ENCODE results near the gene CLCN5.
"Not testable (repeated sequence)": the region's sequence is repeated elsewhere in the genome, so short reads cannot be mapped to it uniquely, and the experiment has no call there.

Gene CLCN5

GRCh38 chrX:49995795-49996455 lies 73.5 kb downstream of the CLCN5 start:
- DNase-seq (ENCODE audit: low read depth in 2 of 2), result no peak

- no peak for DNase-seq (ENCODE audit: low read depth in 2 of 2)
These were observed 74.1 kb downstream of the CLCN5 start for GRCh38 chrX:49996474-49996873.

DNA sequence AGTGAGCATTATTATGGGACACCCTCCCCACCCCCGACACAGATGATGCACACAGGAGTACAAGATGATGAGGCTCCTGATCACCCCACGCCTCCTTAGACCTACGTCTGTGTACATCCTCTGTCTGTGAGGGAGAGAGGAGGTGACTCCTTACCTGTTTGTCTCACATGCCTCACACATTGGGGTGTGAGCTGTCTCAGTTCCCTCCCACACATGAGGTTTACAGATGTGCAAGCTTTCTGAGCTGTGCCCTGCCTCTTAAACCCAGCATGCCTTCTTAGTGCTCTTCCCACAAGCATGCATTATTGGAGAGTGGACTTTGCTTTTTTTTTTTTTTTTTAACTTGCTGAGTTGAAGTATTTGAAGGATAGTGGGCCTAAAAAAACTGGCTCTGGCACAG lies 76.7 kb downstream of the CLCN5 start:
- DNase-seq (ENCODE audit: low read depth in 2 of 2), result no peak

- no peak for DNase-seq (ENCODE audit: low read depth in 2 of 2)
These were observed 78.6 kb downstream of the CLCN5 start for GRCh38 chrX:50000937-50001542.

DNA sequence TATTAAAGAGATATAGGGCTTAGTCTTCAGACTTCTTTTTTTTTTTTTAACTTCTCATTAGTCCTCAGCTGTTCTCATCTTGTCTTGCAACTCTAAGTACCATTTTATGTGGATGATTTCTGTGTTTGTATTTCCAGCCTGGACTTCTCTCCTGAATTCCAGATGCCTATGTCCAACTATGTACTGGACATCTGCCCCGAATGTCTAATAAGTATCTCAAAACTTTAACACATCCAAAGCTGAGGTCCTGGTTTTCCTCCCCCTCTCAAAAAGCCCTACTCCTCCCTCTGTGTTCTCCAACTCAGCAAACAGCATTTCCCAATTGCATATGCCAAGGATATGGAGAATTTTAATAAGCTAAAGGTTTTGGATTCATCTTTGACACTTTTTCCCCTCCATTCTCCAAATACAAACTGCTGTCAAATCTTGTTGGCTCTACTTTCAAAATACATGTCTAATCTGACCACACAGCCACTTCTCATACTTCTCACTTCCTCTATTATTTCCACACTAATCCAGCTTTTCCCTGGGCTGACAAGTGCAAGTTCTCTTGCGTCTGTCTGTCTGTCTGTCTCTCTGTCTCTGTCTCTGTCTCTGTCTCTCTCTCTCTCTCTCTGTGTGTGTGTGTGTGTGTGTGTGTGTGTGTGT lies 79.8 kb downstream of the CLCN5 start:
- no peak for DNase-seq (ENCODE audit: low read depth in 2 of 2)

- no peak for DNase-seq (ENCODE audit: low read depth in 2 of 2)
These were observed 81.1 kb downstream of the CLCN5 start for GRCh38 chrX:50003467-50003866.

GRCh38 chrX:50003927-50004326 lies 81.5 kb downstream of the CLCN5 start:
- no peak for DNase-seq (ENCODE audit: low read depth in 2 of 2)

DNA sequence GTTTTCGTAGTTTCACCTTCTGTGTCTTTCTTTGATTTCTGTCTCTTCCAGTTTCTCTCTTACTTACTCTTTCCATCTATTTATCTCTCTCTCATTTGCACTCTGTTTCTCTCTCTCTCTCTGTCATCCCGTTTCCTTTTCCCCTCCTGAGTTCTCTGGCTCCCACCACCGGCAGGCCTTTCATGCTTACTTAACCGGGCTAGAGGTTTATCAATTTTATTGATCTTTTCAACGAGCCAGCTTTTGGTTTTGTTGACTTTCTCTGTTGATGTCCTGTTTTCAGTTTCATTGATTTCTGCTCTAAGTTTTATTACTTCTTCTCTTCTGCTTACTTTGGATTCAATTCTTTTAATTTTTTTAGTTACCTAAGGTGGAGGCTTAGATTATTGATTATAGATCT lies 103.2 kb downstream of the CLCN5 start:
- DNase-seq (ENCODE audit: low read depth in 2 of 2), result not testable (repeated sequence)

DNA sequence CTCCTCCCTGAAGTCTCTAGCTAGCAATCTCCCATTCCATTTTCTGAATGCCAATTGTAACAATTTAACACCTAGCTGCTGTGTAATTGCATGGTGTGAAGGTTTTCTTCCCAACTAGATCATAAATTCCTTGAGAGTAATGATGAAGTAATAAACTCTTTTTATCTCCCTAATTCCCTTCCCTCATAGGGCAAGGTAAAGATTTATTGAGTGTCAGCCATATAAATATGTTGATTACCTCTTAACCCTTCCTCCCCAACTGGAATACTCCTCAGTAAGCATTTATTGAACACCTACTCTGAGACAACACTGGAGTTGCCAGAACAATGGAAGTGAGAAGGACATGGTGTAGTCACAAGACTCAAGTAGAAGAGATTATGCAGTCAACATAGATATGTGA lies 112.7 kb downstream of the CLCN5 start:
- no peak for DNase-seq (ENCODE audit: low read depth in 2 of 2)

DNA sequence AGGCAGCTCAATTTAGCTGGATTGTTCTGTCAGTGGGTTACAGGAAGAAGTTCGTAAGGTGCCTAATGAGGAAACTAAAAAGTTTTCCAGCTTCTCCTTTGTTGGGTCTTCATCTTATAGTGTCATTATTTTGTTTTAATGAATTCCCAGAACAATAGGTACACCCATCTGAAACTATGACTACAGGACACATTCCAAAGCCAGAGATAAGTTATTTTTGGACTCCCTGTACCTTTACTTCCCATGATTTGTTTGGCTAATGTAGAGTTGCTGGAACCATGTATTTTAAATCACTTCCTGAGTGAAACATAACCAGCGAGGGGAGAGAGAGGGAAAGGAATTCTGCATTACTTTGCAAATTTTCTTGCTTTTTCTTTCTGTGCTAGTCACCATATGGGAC lies 114.0 kb downstream of the CLCN5 start:
- DNase-seq (ENCODE audit: low read depth in 2 of 2), result no peak

DNA sequence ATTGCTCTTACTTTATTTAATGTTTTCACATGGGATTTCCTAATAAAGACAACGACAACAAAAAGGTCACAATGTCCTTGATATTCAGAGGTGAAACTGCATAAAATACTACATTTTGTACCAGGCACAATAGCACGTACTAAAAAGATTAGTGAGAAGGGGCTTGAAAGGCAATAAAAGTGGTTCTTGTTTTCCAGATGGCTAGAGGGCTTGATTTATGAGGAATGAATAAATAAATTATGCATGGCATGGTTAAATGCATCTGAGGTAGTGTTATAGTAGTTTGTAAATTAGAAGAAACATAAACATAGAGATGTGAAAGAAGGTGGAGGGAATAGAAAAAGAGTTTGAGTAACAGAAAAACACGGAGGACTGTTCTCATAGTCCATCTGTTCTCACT lies 123.4 kb downstream of the CLCN5 start:
- no peak for DNase-seq (ENCODE audit: low read depth in 2 of 2)

DNA sequence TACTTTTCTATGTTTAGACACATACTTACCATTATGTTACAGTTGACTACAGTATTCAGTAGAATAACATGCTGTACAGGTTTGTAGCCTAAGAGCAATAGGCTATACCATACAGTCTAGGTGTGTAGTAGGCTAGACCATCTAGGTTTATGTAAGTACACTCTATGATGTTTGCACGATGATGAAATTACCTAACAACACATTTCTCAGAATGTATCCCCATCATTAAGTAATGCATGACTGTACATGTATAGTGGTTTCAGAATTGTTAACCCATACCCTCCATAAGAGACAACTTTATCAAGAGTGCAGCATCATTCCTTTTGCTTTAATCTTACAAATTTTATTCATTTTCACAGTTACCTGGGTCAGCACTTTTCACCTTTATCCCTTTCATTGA lies 126.8 kb downstream of the CLCN5 start:
- DNase-seq (ENCODE audit: low read depth in 2 of 2), result no peak

GRCh38 chrX:50054147-50054546 lies 131.8 kb downstream of the CLCN5 start:
- DNase-seq (ENCODE audit: low read depth in 2 of 2), result no peak

DNA sequence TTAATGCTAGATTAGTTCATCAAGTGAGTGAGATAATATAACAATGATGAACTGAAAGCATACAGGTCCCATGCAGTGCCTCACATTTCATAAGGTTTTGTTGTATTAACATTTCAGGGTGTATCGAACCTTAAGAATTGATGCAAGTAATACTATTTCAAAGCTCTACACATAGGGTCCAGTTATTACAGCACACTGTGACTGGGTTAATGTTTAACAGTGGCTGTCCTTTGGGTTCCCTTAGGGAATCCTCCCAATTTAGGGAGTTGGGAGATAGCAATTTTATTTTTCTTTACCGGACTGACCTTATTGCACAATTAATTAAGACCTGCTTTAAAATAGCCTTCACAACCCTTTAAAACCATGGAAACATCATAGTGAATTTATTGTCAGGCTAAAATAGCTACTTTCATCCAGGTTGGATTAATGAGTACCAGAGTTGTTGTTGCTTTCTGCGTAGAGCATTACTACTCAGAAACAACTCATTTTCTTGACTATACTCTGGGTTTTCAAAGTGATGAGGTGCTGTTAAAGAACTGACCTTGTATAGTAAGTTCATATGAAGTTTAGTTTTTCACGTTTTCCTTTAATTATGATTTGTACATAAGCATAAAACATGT lies 144.0 kb downstream of the CLCN5 start:
- no peak for DNase-seq (ENCODE audit: low read depth in 2 of 2)

DNA sequence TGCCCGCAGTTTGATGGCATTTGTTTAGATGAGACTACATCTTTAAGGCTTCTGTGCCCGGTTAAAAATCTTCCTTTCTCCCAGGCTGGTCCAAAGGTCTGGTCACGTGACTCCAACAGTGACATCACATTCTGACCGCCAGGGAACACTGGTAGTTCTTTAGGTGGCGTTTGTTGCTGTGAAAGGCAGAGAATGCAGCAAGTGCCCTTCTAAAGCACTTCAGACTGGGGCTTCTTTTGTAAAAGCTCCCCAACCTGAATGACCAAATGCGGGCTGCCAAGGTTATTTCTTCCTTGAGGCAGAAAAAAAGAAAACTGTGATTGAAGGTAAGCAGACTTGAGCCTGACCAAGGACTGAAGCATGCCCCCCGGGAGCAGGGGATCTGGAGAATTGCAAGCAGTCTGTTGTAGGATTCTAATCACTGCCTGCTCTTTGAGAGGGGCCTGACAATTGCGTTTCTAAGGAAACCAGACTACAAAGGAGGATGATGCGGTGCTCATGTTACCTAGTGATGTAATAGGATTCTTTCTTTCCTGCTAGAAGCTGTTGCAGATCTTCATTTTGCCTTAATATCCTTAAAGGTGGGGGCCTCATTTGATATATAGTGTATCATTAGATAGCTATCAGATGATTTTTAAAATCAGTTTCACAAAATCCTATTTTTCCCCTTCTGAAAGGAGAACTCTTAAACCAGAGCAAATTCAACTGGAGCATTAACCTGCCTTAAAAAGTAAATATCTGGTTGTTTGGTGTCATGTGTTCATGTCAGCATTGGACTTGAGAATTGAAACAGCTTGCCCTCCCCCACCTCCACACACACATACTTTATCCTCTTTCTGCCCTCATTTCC lies 145.3 kb downstream of the CLCN5 start:
- no peak for DNase-seq (ENCODE audit: low read depth in 2 of 2)

DNA sequence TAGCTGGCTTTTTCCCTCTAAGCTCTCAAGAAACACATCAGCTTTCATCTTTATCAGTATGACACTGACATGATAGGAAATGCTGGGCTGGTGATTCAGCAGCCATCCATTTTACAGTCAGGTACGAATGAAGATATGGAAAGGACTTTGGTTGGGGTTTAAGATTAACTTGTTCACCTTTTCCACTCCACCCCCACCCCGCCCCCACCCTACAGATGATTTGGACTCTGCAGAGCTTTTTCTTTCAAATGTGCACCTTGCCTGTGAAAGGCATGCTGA lies 145.8 kb downstream of the CLCN5 start:
- no peak for DNase-seq (ENCODE audit: low read depth in 2 of 2)

GRCh38 chrX:50068893-50069292 lies 146.5 kb downstream of the CLCN5 start:
- no peak for DNase-seq (ENCODE audit: low read depth in 2 of 2)

GRCh38 chrX:50071494-50071893 lies 149.1 kb downstream of the CLCN5 start:
- no peak for DNase-seq (ENCODE audit: low read depth in 2 of 2)

GRCh38 chrX:50072110-50072509 lies 149.7 kb downstream of the CLCN5 start:
- DNase-seq (ENCODE audit: low read depth in 2 of 2), result no peak

- DNase-seq (ENCODE audit: low read depth in 2 of 2), result no peak
These were observed 151.2 kb downstream of the CLCN5 start for GRCh38 chrX:50073601-50074000.

GRCh38 chrX:50075630-50076339 lies 153.4 kb downstream of the CLCN5 start:
- no peak for DNase-seq (ENCODE audit: low read depth in 2 of 2)

Measured in stimulated activated CD8-positive, alpha-beta memory T cell treated with anti-CD3 and anti-CD28 coated beads, Interleukin-15, amount 100 ng/mL, for 48 hours (primary cell).